Right lobe of liver (tissue), 6 donors: ENCODE data around the gene CLCF1. TPM values are rescaled to one million over a fixed set of nuclear protein-coding genes. Genes with fewer than 3 reads are reported as not detected.

Experiments used
- ATAC-seq, 4 donors: fragments of 200-7000 bp; cut with Tn5 transposase; one replicate each; pipeline ENCODE4 v1.9.1; 2020; ENCODE audit warnings: mild to moderate bottlenecking in 4 of 4, moderate library complexity in 4 of 4
- DNase-seq, 3 donors: peaks; one replicate each; pipeline ENCODE4 v3.0.0-alpha.2; 2020
- H3K27ac ChIP-seq, 3 donors: fragments of 200-600 bp; one replicate each; pipeline ENCODE4 v1.8.0; 2022
- H3K27me3 ChIP-seq, 2 donors: fragments of 200-600 bp; one replicate each; pipeline ENCODE4 v1.8.0; 2022
- H3K36me3 ChIP-seq, 4 donors: fragments of 200-600 bp; sonication (generic) in 1 of 4; one replicate each; pipeline versions ENCODE4 v1.5.1 to v1.8.0; 2017 to 2022; ENCODE audit warnings: control low read depth in 1 of 4
- H3K4me1 ChIP-seq, 4 donors: fragments of 200-600 bp; sonication (generic) in 1 of 4; one replicate each; pipeline versions ENCODE4 v1.5.1 to v1.8.0; 2017 to 2022; ENCODE audit warnings: control low read depth in 1 of 4
- H3K4me3 ChIP-seq, 3 donors: fragments of 200-600 bp; one replicate each; pipeline ENCODE4 v1.8.0; 2022
- H3K9me3 ChIP-seq, 4 donors: fragments of 200-600 bp; sonication (generic) in 1 of 4; one replicate each; pipeline versions ENCODE4 v1.5.1 to v1.8.0; 2017 to 2022; ENCODE audit warnings: control low read depth in 1 of 4
- CTCF ChIP-seq, 4 donors: fragments of 200-600 bp in 3 of 4; fragments of 450-650 bp in 1 of 4; IDR thresholded peaks; one replicate each; pipeline versions ENCODE4 v1.5.1 to v1.8.0; 2016 to 2022; ENCODE audit warnings: antibody characterized with exemption in 4 of 4, mild to moderate bottlenecking in 2 of 4
- POLR2A ChIP-seq: fragments of 450-650 bp; IDR thresholded peaks from one replicate; pipeline ENCODE4 v1.6.1; 2017; ENCODE audit warnings: antibody characterized with exemption, mild to moderate bottlenecking
- WGBS: methylation state at CpG from one replicate; pipeline ENCODE4 v1.1.6; 2018; ENCODE audit warnings: low coverage, low lambda C conversion rate; ENCODE audit not compliant: insufficient coverage; ENCODE audit errors: missing lambda C conversion rate; 5-methylcytosine and 5-hydroxymethylcytosine counted together
- intact Hi-C, 2 donors: fragments of 100-400 bp; cut with DNase I; formaldehyde crosslinking; loops; one replicate each; pipeline versions ENCODE4 v1.11.2 to v1.14.1; 2022
- total RNA-seq, 6 experiments: library from RNA; depleted of rRNA in 2 of 6; stranded (reverse); fragments of >200 nt in 2 of 6; fragmentation: NEBNext Ultra II Directional in 3 of 6; extraction: Animal tissue kit (Norgen Biotek cat#: 25700) in 3 of 6; gene quantifications; one replicate each; pipeline versions ENCODE4 v1.1.0 to v1.2.4, GENCODE V29; 2016 to 2023
- donor health status: DM: no; HTN: yes; CAD: no.
- donor health status: DM: no; HTN: no; CAD: no.
- donor health status: DM: no; HTN: no; CAD: no.
- donor health status: DM: no; HTN: yes; CAD: no.
- donor health status: DM: no; HTN: yes; CAD: no.

The CLCF1 gene
- total RNA-seq, 6 experiments from 2014 or later: 0.44 to 3.8 (median 1.3) TPM

- H3K27ac ChIP-seq: no peak overlapping the region
- no peaks in the 10 kb centered on the region for H3K27me3 ChIP-seq
- peaks cover 0 to 12% (median 3%) of the 10 kb centered on the region in 4 donors for H3K4me1 ChIP-seq
- TF ChIP-seq CTCF (IDR thresholded peaks at IDR 0.05): no peak
- no peak for TF ChIP-seq POLR2A
- ATAC-seq (no peak), DNase-seq (no peak)
- intact Hi-C loops: no loop called here
- H3K9me3 ChIP-seq: no peaks in the 10 kb centered on the region
- 94% methylated on average over 2 of the region's 8 CpGs for WGBS
- H3K36me3 ChIP-seq: no peaks in the 10 kb centered on the region
- no peak overlapping the region for H3K4me3 ChIP-seq
Observed at GRCh38 chr11:67369275-67369674, 4.1 kb downstream of the CLCF1 start.

- Histone ChIP-seq H3K27ac (no peak overlapping the region), H3K4me1 (peaks cover 0 to 5% (median 0%) of the 10 kb centered on the region in 4 donors), H3K27me3 (no peaks in the 10 kb centered on the region), H3K9me3 (no peaks in the 10 kb centered on the region), H3K36me3 (no peaks in the 10 kb centered on the region), H3K4me3 (no peak overlapping the region)
- ATAC-seq (no peak), DNase-seq (no peak)
- 20% methylated on average over 1 of the region's 3 CpGs for WGBS
- intact Hi-C loops: no loop called here
- no peak for TF ChIP-seq CTCF (IDR thresholded peaks at IDR 0.05)
- TF ChIP-seq POLR2A: no peak
Observed at GRCh38 chr11:67368621-67369020, 4.8 kb downstream of the CLCF1 start.

- no peak overlapping the region for H3K4me3 ChIP-seq
- peaks cover 0 to 5% (median 0%) of the 10 kb centered on the region in 4 donors for H3K4me1 ChIP-seq
- H3K9me3 ChIP-seq: no peaks in the 10 kb centered on the region
- DNase-seq: no peak
- H3K27ac ChIP-seq: no peak overlapping the region
- intact Hi-C loops: no loop called here
- no peak for TF ChIP-seq POLR2A
- TF ChIP-seq CTCF (IDR thresholded peaks at IDR 0.05): no peak
- no peaks in the 10 kb centered on the region for H3K36me3 ChIP-seq
- ATAC-seq: no peak
- 71% methylated on average over 5 of the region's 7 CpGs for WGBS
- no peaks in the 10 kb centered on the region for H3K27me3 ChIP-seq
Observed at GRCh38 chr11:67367761-67368227, 5.6 kb downstream of the CLCF1 start.

GRCh38 chr11:67366961-67367760, 6.2 kb downstream of the CLCF1 start:
- no peak overlapping the region for H3K27ac ChIP-seq
- intact Hi-C loops: no loop called here
- no peaks in the 10 kb centered on the region for H3K9me3 ChIP-seq
- TF ChIP-seq POLR2A (no peak), CTCF (IDR thresholded peaks at IDR 0.05) (no peak)
- H3K4me1 ChIP-seq: peaks cover 0 to 4% (median 0%) of the 10 kb centered on the region in 4 donors
- H3K36me3 ChIP-seq: no peaks in the 10 kb centered on the region
- no peak overlapping the region for H3K4me3 ChIP-seq
- H3K27me3 ChIP-seq: no peaks in the 10 kb centered on the region
- DNase-seq: no peak
- WGBS: 77% methylated on average over 9 of the region's 25 CpGs
- ATAC-seq: no peak
